22Rv1 (cell line): ENCODE results near the gene OR2M3.

Source experiments
- H3K27ac ChIP-seq: fragments of 450-650 bp; 2 replicates; pipeline ENCODE4 v1.5.1; 2017
- CTCF ChIP-seq: fragments of 450-650 bp; IDR thresholded peaks from 2 replicates; pipeline ENCODE4 v1.5.1; 2017; ENCODE audit warnings: mild to moderate bottlenecking
- ZFX ChIP-seq: fragments of 450-650 bp; IDR thresholded peaks from 2 replicates; pipeline ENCODE4 v1.6.1; 2017; ENCODE audit warnings: antibody characterized with exemption, borderline replicate concordance

Gene OR2M3

GRCh38 chr1:248196965-248197364, at the start of gene OR2M3:
Gene OR2M3 (plus strand): TSS chr1:248197265. CDS start chr1:248203068, 5,803 bp downstream.
- TF ChIP-seq CTCF: no peak
- no peak for TF ChIP-seq ZFX
- no peak within 1 kb of the TSS for H3K27ac ChIP-seq

GRCh38 chr1:248152056-248152827, 44.8 kb upstream of the OR2M3 start:
- TF ChIP-seq CTCF: peak; percentile 22; the same call in 1 of the 2 replicates
- TF ChIP-seq ZFX: no peak
- no peak overlapping the region for H3K27ac ChIP-seq

GRCh38 chr1:248155927-248156326, 41.1 kb upstream of the OR2M3 start:
- no peak for TF ChIP-seq CTCF
- no peak overlapping the region for H3K27ac ChIP-seq

- TF ChIP-seq ZFX (no peak), CTCF (no peak)
Measured at GRCh38 chr1:248158758-248159157, 38.3 kb upstream of the OR2M3 start.

GRCh38 chr1:248164031-248164430, 33.0 kb upstream of the OR2M3 start:
- TF ChIP-seq CTCF (no peak), ZFX (no peak)

More at GRCh38 chr1:248158758-248159157, 38.3 kb upstream of the OR2M3 start:
- no peak overlapping the region for H3K27ac ChIP-seq

GRCh38 chr1:248165186-248165585, 31.9 kb upstream of the OR2M3 start:
- H3K27ac ChIP-seq: no peak overlapping the region
- TF ChIP-seq ZFX (no peak), CTCF (no peak)

More at GRCh38 chr1:248164031-248164430, 33.0 kb upstream of the OR2M3 start:
- H3K27ac ChIP-seq: no peak overlapping the region

GRCh38 chr1:248174521-248174920, 22.5 kb upstream of the OR2M3 start, which contains the start of gene OR2M2:
Gene OR2M2 (plus strand): TSS chr1:248174821. CDS start chr1:248179986, 5,165 bp downstream.
- no peak within 1 kb of the TSS for H3K27ac ChIP-seq
- TF ChIP-seq ZFX (no peak), CTCF (no peak)
